A673 (cell line): ENCODE measurements around the gene CYP2W1. TPM values are rescaled to one million over a fixed set of nuclear protein-coding genes. Genes with fewer than 3 reads are reported as not detected.
"Not testable (repeated sequence)": the region's sequence is repeated elsewhere in the genome, so short reads cannot be mapped to it uniquely, and the experiment has no call there.

Experiments
- BruUV-seq: library from RNA; stranded (reverse); fragments of 400-500 nt; replicated peaks from 2 replicates; lab custom pipeline; 2021; lab: Mats Ljungman, UMichigan
- CTCF ChIA-PET: fragments of 300-600 bp; sonication (Branson Sonifier 250); formaldehyde crosslinking; loops from one replicate; lab custom pipeline; 2022; ENCODE audit warnings: antibody characterized with exemption; lab: Charles Lee
- POLR2A ChIA-PET: fragments of 300-600 bp; sonication (Branson Sonifier 250); formaldehyde crosslinking; loops from one replicate; lab custom pipeline; 2022; ENCODE audit warnings: antibody characterized with exemption; ENCODE audit not compliant: low non-redundant PET; lab: Charles Lee
- DNase-seq: peaks from one replicate; pipeline ENCODE4 v3.0.0-alpha.2; 2015; ENCODE audit warnings: low spot score
- H3K27ac ChIP-seq: fragments of 200-600 bp; sonication (generic); 2 replicates; pipeline ENCODE4 v1.5.1; 2016; ENCODE audit warnings: mixed run types, low read depth, mild to moderate bottlenecking, mixed read lengths, antibody characterized with exemption, low read length; ENCODE audit not compliant: poor library complexity, severe bottlenecking
- H3K27me3 ChIP-seq: fragments of 200-600 bp; sonication (generic); replicated peaks from 2 replicates; pipeline ENCODE4 v1.6.1; 2017; ENCODE audit warnings: mixed run types, low read depth, mild to moderate bottlenecking, mixed read lengths, antibody characterized with exemption, low read length; ENCODE audit not compliant: insufficient read depth, poor library complexity
- H3K36me3 ChIP-seq: fragments of 200-600 bp; sonication (generic); 2 replicates; pipeline ENCODE4 v1.6.1; 2016; ENCODE audit warnings: mixed run types, mild to moderate bottlenecking, mixed read lengths, antibody characterized with exemption, low read length; ENCODE audit not compliant: insufficient read depth, poor library complexity, severe bottlenecking
- H3K4me1 ChIP-seq: fragments of 200-600 bp; sonication (generic); 2 replicates; pipeline ENCODE4 v1.6.1; 2017; ENCODE audit warnings: mixed run types, mild to moderate bottlenecking, mixed read lengths, antibody characterized with exemption, low read length; ENCODE audit not compliant: insufficient read depth, poor library complexity, severe bottlenecking
- H3K4me3 ChIP-seq: fragments of 200-600 bp; sonication (generic); 2 replicates; pipeline ENCODE4 v1.5.1; 2016; ENCODE audit warnings: low read depth, mixed run types, mild to moderate bottlenecking, mixed read lengths, low read length; ENCODE audit not compliant: poor library complexity, severe bottlenecking
- H3K9me3 ChIP-seq: fragments of 200-600 bp; sonication (generic); 2 replicates; pipeline ENCODE4 v1.6.1; 2016; ENCODE audit warnings: mixed run types, low read depth, mild to moderate bottlenecking, mixed read lengths, antibody characterized with exemption, low read length; ENCODE audit not compliant: poor library complexity, severe bottlenecking
- EZH2 ChIP-seq: fragments of 200-600 bp; sonication (generic); IDR thresholded peaks from 2 replicates; pipeline ENCODE4 v1.6.1; 2017; ENCODE audit warnings: borderline replicate concordance, low read depth, mild to moderate bottlenecking, mixed read lengths, antibody characterized with exemption, low read length; ENCODE audit not compliant: poor library complexity, severe bottlenecking
- intact Hi-C: fragments of 100-400 bp; cut with micrococcal nuclease; formaldehyde crosslinking; loops from one replicate; pipeline ENCODE4 v1.10.0; 2022; ENCODE audit not compliant: unreplicated experiment
- total RNA-seq: library from RNA; stranded (reverse); gene quantifications from 2 replicates; pipeline ENCODE4 v1.2.3, GENCODE V29; 2021
- TF ChIP-seq, protein P1 (sequence below): fragments of 300-800, 200-600 bp; sonication (generic); conservative IDR thresholded peaks from 2 replicates; pipeline ENCODE4 v1.5.1; 2017; ENCODE audit warnings: low read depth, mild to moderate bottlenecking, antibody characterized with exemption, low read length, moderate library complexity, mixed read lengths

CYP2W1 gene
- total RNA-seq, 1 experiment from 2014 or later = not detected

DNA sequence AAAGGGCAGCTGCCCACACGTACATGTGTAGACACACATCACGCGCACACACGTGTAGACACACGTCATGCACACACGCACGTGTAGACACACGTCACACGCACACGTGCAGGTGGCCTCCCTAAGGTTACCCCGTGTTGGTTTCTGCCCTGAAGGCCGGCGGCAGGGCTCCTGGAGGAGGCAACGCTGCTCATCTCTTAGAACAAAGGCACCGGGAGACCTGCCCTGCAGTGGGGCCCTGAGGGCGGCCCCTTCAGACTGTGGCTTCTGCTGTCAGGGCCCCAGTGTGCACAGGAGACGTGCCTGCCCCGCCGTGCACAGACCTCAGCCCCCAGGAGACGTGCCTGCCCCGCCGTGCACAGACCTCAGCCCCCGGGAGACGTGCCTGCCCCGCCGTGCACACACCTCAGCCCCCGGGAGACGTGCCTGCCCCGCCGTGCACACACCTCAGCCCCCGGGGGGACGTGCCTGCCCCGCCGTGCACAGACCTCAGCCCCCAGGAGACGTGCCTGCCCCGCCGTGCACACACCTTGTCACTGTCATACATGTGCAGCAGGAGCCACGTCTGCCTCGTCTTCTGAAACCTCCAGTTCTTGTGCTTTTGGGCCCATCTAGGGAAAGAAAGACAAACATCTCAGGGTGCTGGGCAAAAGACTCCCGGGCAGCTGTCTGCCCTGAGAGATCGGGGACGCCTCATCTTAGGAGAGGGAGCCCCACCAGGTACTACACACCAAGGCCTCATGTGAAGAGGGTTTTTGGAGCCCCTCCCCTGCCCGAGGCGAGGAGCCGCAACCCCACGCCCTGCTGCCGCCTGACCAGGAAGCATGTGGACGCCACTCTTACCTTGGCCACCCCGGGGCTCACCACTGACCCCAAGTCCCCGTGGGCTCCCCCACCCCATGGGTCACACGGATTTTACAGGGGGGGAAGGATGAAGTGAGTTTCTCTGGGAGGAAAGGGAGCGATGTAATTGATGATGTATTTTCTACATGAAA is 17.3 kb downstream of the CYP2W1 start:
- H3K9me3 ChIP-seq = no peaks in the 10 kb centered on the region
- H3K36me3 ChIP-seq = peaks cover 10% of the 10 kb centered on the region
- ChIA-PET CTCF (no interaction called here), POLR2A (no interaction called here)
- H3K4me1 ChIP-seq = no peaks in the 10 kb centered on the region
- TF ChIP-seq, protein P1, sequence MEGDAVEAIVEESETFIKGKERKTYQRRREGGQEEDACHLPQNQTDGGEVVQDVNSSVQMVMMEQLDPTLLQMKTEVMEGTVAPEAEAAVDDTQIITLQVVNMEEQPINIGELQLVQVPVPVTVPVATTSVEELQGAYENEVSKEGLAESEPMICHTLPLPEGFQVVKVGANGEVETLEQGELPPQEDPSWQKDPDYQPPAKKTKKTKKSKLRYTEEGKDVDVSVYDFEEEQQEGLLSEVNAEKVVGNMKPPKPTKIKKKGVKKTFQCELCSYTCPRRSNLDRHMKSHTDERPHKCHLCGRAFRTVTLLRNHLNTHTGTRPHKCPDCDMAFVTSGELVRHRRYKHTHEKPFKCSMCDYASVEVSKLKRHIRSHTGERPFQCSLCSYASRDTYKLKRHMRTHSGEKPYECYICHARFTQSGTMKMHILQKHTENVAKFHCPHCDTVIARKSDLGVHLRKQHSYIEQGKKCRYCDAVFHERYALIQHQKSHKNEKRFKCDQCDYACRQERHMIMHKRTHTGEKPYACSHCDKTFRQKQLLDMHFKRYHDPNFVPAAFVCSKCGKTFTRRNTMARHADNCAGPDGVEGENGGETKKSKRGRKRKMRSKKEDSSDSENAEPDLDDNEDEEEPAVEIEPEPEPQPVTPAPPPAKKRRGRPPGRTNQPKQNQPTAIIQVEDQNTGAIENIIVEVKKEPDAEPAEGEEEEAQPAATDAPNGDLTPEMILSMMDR = no peak
- no peak for TF ChIP-seq EZH2
- no TSS peak for BruUV-seq
- no peak for DNase-seq
- H3K4me3 ChIP-seq = no peak overlapping the region
- intact Hi-C loops = no loop called here
- H3K27ac ChIP-seq = no peak overlapping the region
- no peaks in the 10 kb centered on the region for H3K27me3 ChIP-seq

DNA sequence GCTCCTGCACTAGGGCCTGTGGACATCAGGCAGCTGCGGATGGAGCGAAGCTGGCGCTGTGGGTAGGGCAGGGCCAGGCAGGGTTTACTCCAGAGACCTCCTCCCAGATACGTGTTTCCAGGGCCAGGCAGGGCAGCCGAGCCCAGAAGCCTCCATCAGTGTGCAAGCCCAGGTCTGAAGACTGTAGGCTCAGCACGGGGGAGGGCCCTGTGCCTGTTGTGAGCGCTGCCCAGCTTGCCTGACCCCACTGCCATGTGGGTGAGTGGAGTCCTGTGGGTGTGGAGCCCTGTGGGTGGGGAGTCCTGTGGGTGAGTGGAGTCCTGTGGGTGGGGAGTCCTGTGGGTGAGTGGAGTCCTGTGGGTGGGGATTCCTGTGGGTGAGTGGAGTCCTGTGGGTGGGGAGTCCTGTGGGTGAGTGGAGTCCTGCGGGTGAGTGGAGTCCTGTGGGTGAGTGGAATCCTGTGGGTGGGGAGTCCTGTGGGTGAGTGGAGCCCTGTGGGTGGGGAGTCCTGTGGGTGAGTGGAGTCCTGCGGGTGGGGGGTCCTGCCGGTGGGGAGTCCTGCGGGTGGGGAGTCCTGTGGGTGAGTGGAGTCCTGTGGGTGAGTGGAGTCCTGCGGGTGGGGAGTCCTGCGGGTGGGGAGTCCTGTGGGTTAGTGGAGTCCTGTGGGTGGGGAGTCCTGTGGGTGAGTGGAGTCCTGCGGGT is 18.2 kb downstream of the CYP2W1 start:
- CTCF ChIA-PET, H3K27me3 ChIP-seq, POLR2A ChIA-PET, intact Hi-C loops, H3K4me3 ChIP-seq, H3K27ac ChIP-seq, H3K36me3 ChIP-seq, H3K4me1 ChIP-seq, BruUV-seq, H3K9me3 ChIP-seq: not testable (repeated sequence)
- peak; percentile 59 for DNase-seq

DNA sequence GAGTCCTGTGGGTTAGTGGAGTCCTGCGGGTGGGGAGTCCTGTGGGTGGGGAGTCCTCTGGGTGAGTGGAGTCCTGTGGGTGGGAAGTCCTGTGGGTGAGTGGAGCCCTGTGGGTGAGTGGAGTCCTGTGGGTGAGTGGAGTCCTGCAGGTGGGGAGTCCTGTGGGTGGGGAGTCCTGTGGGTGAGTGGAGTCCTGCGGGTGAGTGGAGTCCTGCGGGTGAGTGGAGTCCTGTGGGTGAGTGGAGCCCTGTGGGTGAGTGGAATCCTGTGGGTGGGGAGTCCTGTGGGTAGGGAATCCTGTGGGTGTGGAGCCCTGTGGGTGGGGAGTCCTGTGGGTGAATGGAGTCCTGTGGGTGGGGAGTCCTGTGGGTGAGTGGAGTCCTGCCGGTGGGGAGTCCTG is 19.0 kb downstream of the CYP2W1 start:
- H3K36me3 ChIP-seq, H3K9me3 ChIP-seq, H3K4me3 ChIP-seq, H3K4me1 ChIP-seq, BruUV-seq, POLR2A ChIA-PET, CTCF ChIA-PET, H3K27me3 ChIP-seq, intact Hi-C loops, H3K27ac ChIP-seq, DNase-seq: not testable (repeated sequence)

DNA sequence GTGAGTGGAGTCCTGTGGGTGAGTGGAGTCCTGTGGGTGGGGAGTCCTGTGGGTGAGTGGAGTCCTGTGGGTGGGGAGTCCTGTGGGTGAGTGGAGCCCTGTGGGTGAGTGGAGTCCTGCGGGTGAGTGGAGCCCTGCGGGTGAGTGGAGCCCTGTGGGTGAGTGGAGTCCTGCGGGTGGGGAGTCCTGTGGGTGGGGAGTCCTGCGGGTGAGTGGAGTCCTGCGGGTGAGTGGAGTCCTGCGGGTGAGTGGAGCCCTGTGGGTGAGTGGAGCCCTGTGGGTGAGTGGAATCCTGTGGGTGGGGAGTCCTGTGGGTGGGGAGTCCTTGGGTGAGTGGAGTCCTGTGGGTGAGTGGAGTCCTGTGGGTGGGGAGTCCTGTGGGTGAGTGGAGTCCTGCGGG is 19.5 kb downstream of the CYP2W1 start:
- CTCF ChIA-PET, H3K9me3 ChIP-seq: not testable (repeated sequence)

More for the DNA sequence above, 19.5 kb downstream of the CYP2W1 start:
- BruUV-seq, intact Hi-C loops, H3K27me3 ChIP-seq, H3K4me3 ChIP-seq, H3K36me3 ChIP-seq, H3K27ac ChIP-seq, POLR2A ChIA-PET, H3K4me1 ChIP-seq, DNase-seq: not testable (repeated sequence)
